IMR-90 (cell line): ENCODE measurements around the gene ARRB1. TPM values are rescaled to one million over a fixed set of nuclear protein-coding genes. Genes with fewer than 3 reads are reported as not detected.

Source experiments
- ATAC-seq: fragments of 200-7000 bp; cut with Tn5 transposase; 2 replicates; pipeline ENCODE4 v1.9.1; 2020; ENCODE audit warnings: low read depth, mild to moderate bottlenecking, moderate library complexity
- BruUV-seq: library from RNA; stranded (reverse); fragments of 400-500 nt; replicated peaks from 2 replicates; lab custom pipeline; 2021; lab: Mats Ljungman, UMichigan
- CTCF ChIA-PET: fragments of 300-600 bp; formaldehyde crosslinking; extraction: SDS; loops from one replicate; lab custom pipeline; 2021; ENCODE audit warnings: antibody characterized with exemption; lab: Yijun Ruan, JAX
- POLR2A ChIA-PET: fragments of 300-600 bp; sonication (Branson Sonifier 250); formaldehyde crosslinking; loops from one replicate; lab custom pipeline; 2022; ENCODE audit warnings: antibody characterized with exemption; ENCODE audit not compliant: unreplicated experiment; lab: Charles Lee
- DNase-seq: peaks from one replicate; pipeline ENCODE4 v3.0.0; 2013
- H2AFZ ChIP-seq: replicated peaks from 2 replicates; pipeline ENCODE3; 2013; ENCODE audit warnings: low read length, mild to moderate bottlenecking; ENCODE audit not compliant: poor library complexity
- H2AK5ac ChIP-seq: 2 replicates; pipeline ENCODE4 v1.6.1; 2013; ENCODE audit warnings: low read depth, low read length, inconsistent platforms
- H2AK9ac ChIP-seq: replicated peaks from 2 replicates; pipeline ENCODE3; 2013; ENCODE audit warnings: mild to moderate bottlenecking, low read depth, low read length, moderate library complexity; ENCODE audit not compliant: poor library complexity
- H2BK120ac ChIP-seq: 2 replicates; pipeline ENCODE4 v1.6.1; 2013; ENCODE audit warnings: low read depth, low read length, inconsistent platforms
- H2BK15ac ChIP-seq: 3 replicates; pipeline ENCODE4 v1.6.1; 2013; ENCODE audit warnings: low read depth, low read length, inconsistent platforms
- H2BK20ac ChIP-seq: 2 replicates; pipeline ENCODE4 v1.6.1; 2013; ENCODE audit warnings: low read depth, mild to moderate bottlenecking, inconsistent platforms, low read length, moderate library complexity
- H2BK5ac ChIP-seq: 2 replicates; pipeline ENCODE4 v1.6.1; 2013; ENCODE audit warnings: mild to moderate bottlenecking, low read depth, low read length, inconsistent platforms; ENCODE audit not compliant: poor library complexity, severe bottlenecking
- H3K14ac ChIP-seq: replicated peaks from 2 replicates; pipeline ENCODE4 v1.6.1; 2013; ENCODE audit warnings: low read depth, low read length, inconsistent platforms
- H3K18ac ChIP-seq: 2 replicates; pipeline ENCODE4 v1.6.1; 2013; ENCODE audit warnings: low read depth, low read length, control low read depth
- H3K23ac ChIP-seq: 2 replicates; pipeline ENCODE4 v1.6.1; 2013; ENCODE audit warnings: low read depth, low read length, inconsistent platforms
- H3K27ac ChIP-seq: 2 replicates; pipeline ENCODE4 v1.5.1; 2013; ENCODE audit warnings: mild to moderate bottlenecking, control low read depth, low read length; ENCODE audit not compliant: insufficient read depth
- H3K27me3 ChIP-seq: 2 replicates; pipeline ENCODE4 v1.6.1; 2013; ENCODE audit warnings: low read length; ENCODE audit not compliant: control insufficient read depth, insufficient read depth
- H3K36me3 ChIP-seq: 2 replicates; pipeline ENCODE4 v1.6.1; 2013; ENCODE audit warnings: low read length, mixed read lengths; ENCODE audit not compliant: control insufficient read depth, insufficient read depth
- H3K4ac ChIP-seq: 2 replicates; pipeline ENCODE4 v1.6.1; 2013; ENCODE audit warnings: low read depth, low read length, inconsistent platforms
- H3K4me1 ChIP-seq: 2 replicates; pipeline ENCODE4 v1.6.1; 2013; ENCODE audit warnings: low read length, mixed read lengths; ENCODE audit not compliant: control insufficient read depth, insufficient read depth
- H3K4me2 ChIP-seq: 2 replicates; pipeline ENCODE4 v1.6.1; 2013; ENCODE audit warnings: low read depth, mild to moderate bottlenecking, control low read depth, low read length, moderate library complexity
- H3K4me3 ChIP-seq: 2 replicates; pipeline ENCODE4 v1.5.1; 2013; ENCODE audit warnings: low read depth, mild to moderate bottlenecking, control low read depth, low read length, moderate library complexity; ENCODE audit not compliant: insufficient read depth
- H3K56ac ChIP-seq: 2 replicates; pipeline ENCODE4 v1.6.1; 2013; ENCODE audit warnings: low read length, inconsistent platforms; ENCODE audit not compliant: insufficient read depth; ENCODE audit errors: extremely low read depth
- H3K79me1 ChIP-seq, 2 experiments: 2 replicates each; pipeline ENCODE4 v1.6.1; 2013; ENCODE audit warnings: low read length in 2 of 2, inconsistent platforms in 1 of 2, low read depth in 1 of 2
- H3K9ac ChIP-seq: 2 replicates; pipeline ENCODE4 v1.6.1; 2013; ENCODE audit warnings: low read depth, low read length, control low read depth
- H3K9me1 ChIP-seq: 2 replicates; pipeline ENCODE4 v1.6.1; 2013; ENCODE audit warnings: low read length, inconsistent platforms; ENCODE audit not compliant: insufficient read depth
- H3K9me3 ChIP-seq: 2 replicates; pipeline ENCODE4 v1.6.1; 2013; ENCODE audit warnings: low read length; ENCODE audit not compliant: control insufficient read depth, insufficient read depth
- H4K20me1 ChIP-seq: 2 replicates; pipeline ENCODE4 v1.6.1; 2013; ENCODE audit warnings: low read length, inconsistent platforms; ENCODE audit not compliant: insufficient read depth
- H4K5ac ChIP-seq: 2 replicates; pipeline ENCODE4 v1.6.1; 2013; ENCODE audit warnings: mild to moderate bottlenecking, low read depth, low read length, control low read depth
- H4K8ac ChIP-seq, 2 experiments: 2 replicates each; pipeline ENCODE4 v1.6.1; 2013; ENCODE audit warnings: low read depth in 2 of 2, low read length in 2 of 2, control low read depth in 1 of 2, inconsistent platforms in 1 of 2
- H4K91ac ChIP-seq: 2 replicates; pipeline ENCODE4 v1.6.1; 2013; ENCODE audit warnings: low read depth, low read length, inconsistent platforms; ENCODE audit not compliant: insufficient read depth
- CEBPB ChIP-seq: IDR thresholded peaks from 2 replicates; pipeline ENCODE4 v1.6.1; 2012; ENCODE audit warnings: low read depth, low read length, improper control_type of control experiment
- CHD1 ChIP-seq: IDR thresholded peaks from 2 replicates; pipeline ENCODE4 v1.6.1; 2012; ENCODE audit warnings: low read depth, low read length, improper control_type of control experiment
- CTCF ChIP-seq: conservative IDR thresholded peaks from 2 replicates; pipeline ENCODE4 v1.5.1; 2012; ENCODE audit warnings: mild to moderate bottlenecking, low read depth, low read length, improper control_type of control experiment
- ELK1 ChIP-seq: fragments of 150-350 bp; IDR thresholded peaks from 2 replicates; pipeline ENCODE4 v1.6.1; 2016; ENCODE audit warnings: low read depth, mild to moderate bottlenecking, low read length, moderate library complexity, borderline replicate concordance
- FOS ChIP-seq: fragments of 150-350 bp; IDR thresholded peaks from 2 replicates; pipeline ENCODE4 v1.6.1; 2016; ENCODE audit warnings: low read depth, low read length
- MAZ ChIP-seq: IDR thresholded peaks from 2 replicates; pipeline ENCODE4 v1.6.1; 2012; ENCODE audit warnings: low read depth, mild to moderate bottlenecking, low read length, improper control_type of control experiment, moderate library complexity, borderline replicate concordance
- MXI1 ChIP-seq: IDR thresholded peaks from 2 replicates; pipeline ENCODE4 v1.6.1; 2012; ENCODE audit warnings: low read depth, mild to moderate bottlenecking, low read length, moderate library complexity, borderline replicate concordance
- NFE2L2 ChIP-seq: fragments of 150-350 bp; IDR thresholded peaks from 2 replicates; pipeline ENCODE4 v1.6.1; 2016; ENCODE audit warnings: low read depth, mild to moderate bottlenecking, low read length
- RAD21 ChIP-seq: IDR thresholded peaks from 2 replicates; pipeline ENCODE4 v1.6.1; 2012; ENCODE audit warnings: low read length, improper control_type of control experiment
- RCOR1 ChIP-seq: IDR thresholded peaks from 2 replicates; pipeline ENCODE4 v1.6.1; 2012; ENCODE audit warnings: mild to moderate bottlenecking, low read length, improper control_type of control experiment; ENCODE audit not compliant: insufficient replicate concordance
- USF2 ChIP-seq: fragments of 150-350 bp; IDR thresholded peaks from 2 replicates; pipeline ENCODE4 v1.6.1; 2017; ENCODE audit warnings: mild to moderate bottlenecking, antibody characterized with exemption, low read length, low read depth
- WGBS, 2 experiments: methylation state at CpG; one replicate each; pipeline versions ENCODE4 v1.1.5 to v1.1.7; 2013; ENCODE audit warnings: missing lambda C conversion rate in 2 of 2; ENCODE audit not compliant: insufficient read length in 1 of 2; ENCODE audit errors: extremely low coverage in 2 of 2; 5-methylcytosine and 5-hydroxymethylcytosine counted together
- dilution Hi-C: fragments of 300-500 bp; cut with HindIII; formaldehyde crosslinking; loops from one replicate; pipeline ENCODE4 v1.14.3; 2018; ENCODE audit warnings: low sequenced_read_pairs; ENCODE audit not compliant: unreplicated experiment
- in situ Hi-C: fragments of 300-500 bp; cut with MboI; formaldehyde crosslinking; loops from 3 replicates; pipeline ENCODE4 v1.14.3; 2019; ENCODE audit warnings: low sequenced_read_pairs, inconsistent platforms, mixed read lengths
- intact Hi-C: fragments of 100-400 bp; cut with micrococcal nuclease; formaldehyde crosslinking; loops from 2 replicates; pipeline ENCODE4 v1.10.0; 2022
- polyA plus RNA-seq, 3 experiments: library from polyadenylated mRNA; depleted of rRNA; stranded (reverse); fragments of >200 nt; gene quantifications; 2 replicates each; pipeline ENCODE4 v1.2.3, GENCODE V29; 2012; ENCODE audit warnings: low replicate concordance in 1 of 3
- total RNA-seq: library from RNA; depleted of rRNA; stranded (reverse); fragments of >200 nt; gene quantifications from 2 replicates; pipeline ENCODE4 v1.2.3, GENCODE V29; 2012

Gene ARRB1
- total and polyA plus RNA-seq, 2 of the 4 experiments (the other 2 are of a cell fraction), result 11.0 to 17.4 TPM

DNA sequence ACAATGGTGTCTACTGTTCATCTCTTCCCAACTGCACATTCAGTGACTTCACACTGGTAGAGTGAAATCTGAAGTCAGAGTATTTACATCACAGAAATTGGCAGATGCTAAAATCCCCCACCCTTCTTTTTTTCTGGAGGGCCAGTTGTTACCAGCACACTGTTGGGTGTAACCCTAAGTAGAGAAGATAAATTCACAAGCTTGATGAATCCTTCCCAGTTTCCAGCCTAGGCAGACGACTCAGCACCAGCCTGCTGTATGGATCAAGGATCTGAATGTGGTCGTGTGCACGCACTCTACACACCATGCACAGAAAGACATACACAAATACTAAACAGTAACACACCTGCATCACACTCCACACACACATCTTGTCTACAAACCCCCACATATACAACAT lies 46.0 kb downstream of the ARRB1 start:
- Histone ChIP-seq H2AK5ac (no peak overlapping the region), H4K8ac (no peak overlapping the region), H3K9me1 (no peaks in the 10 kb centered on the region), H3K56ac (no peak overlapping the region), H2BK20ac (no peak overlapping the region), H4K91ac (no peak overlapping the region), H4K20me1 (no peaks in the 10 kb centered on the region; the same call in 1 of the 2 replicates), H2BK120ac (no peak overlapping the region), H2BK15ac (no peak overlapping the region), H3K4me2 (no peak overlapping the region), H2AK9ac (no peak overlapping the region), H3K9ac (no peak overlapping the region), H3K18ac (no peak overlapping the region), H4K5ac (no peak overlapping the region), H3K4ac (no peak overlapping the region), H3K27me3 (no peaks in the 10 kb centered on the region; the same call in 1 of the 2 replicates), H2AFZ (no peak overlapping the region), H3K79me1 (no peaks in the 10 kb centered on the region), H3K4me3 (no peak overlapping the region), H2BK5ac (no peak overlapping the region), H3K14ac (no peak overlapping the region), H3K9me3 (no peaks in the 10 kb centered on the region), H3K27ac (no peak overlapping the region), H3K36me3 (no peaks in the 10 kb centered on the region), H3K4me1 (no peaks in the 10 kb centered on the region; the same call in 1 of the 2 replicates), H3K23ac (no peak overlapping the region)
- whole genome bisulfite sequencing, 2 experiments, result no CpG with 5 or more reads among the region's 3 CpGs
- dilution Hi-C loops, result no loop called here
- TF ChIP-seq CHD1, result no peak
- TF ChIP-seq RAD21, result no peak
- no peak for TF ChIP-seq USF2
- no peak for TF ChIP-seq MXI1
- TF ChIP-seq CTCF, result no peak
- TF ChIP-seq FOS, result no peak
- TF ChIP-seq ELK1, result no peak
- no peak for TF ChIP-seq RCOR1
- no peak for TF ChIP-seq CEBPB
- TF ChIP-seq MAZ, result no peak
- no peak for TF ChIP-seq NFE2L2
- in situ Hi-C loops, result no loop called here
- ChIA-PET CTCF (no interaction called here), POLR2A (no interaction called here)
- BruUV-seq, result no TSS peak
- DNase-seq (no peak), ATAC-seq (no peak)
- intact Hi-C loops, result no loop called here
